Measurements from ENCODE around the gene KCNAB1. TPM values are rescaled to one million over a fixed set of nuclear protein-coding genes. Genes with fewer than 3 reads are reported as not detected.

KCNAB1 gene
- polyA plus RNA-seq, 4 donors: 1.0 to 3.9 TPM; not detected in 2

GRCh38 chr3:156465194-156465593 lies 344.8 kb downstream of the KCNAB1 start:
- 46 to 64% (median 50%) methylated on average over 3 of the region's 3 CpGs for whole genome bisulfite sequencing, 3 donors
- Histone ChIP-seq H3K36me3 (ENCODE audit: control insufficient read depth in 3 of 3, insufficient read depth in 2 of 3, low read depth in 1 of 3, low read length in 3 of 3) (no peaks in the 10 kb centered on the region), H3K27me3 (ENCODE audit: control insufficient read depth in 3 of 3, insufficient read depth in 3 of 3, low read length in 3 of 3) (peaks cover 0 to 3% (median 0%) of the 10 kb centered on the region in 3 donors), H3K4me3 (ENCODE audit: low read depth in 1 of 3, low read length in 3 of 3) (no peak overlapping the region), H3K27ac (ENCODE audit: low read depth in 1 of 3, low read length in 2 of 3) (no peak overlapping the region), H3K9me3 (ENCODE audit: control insufficient read depth in 2 of 2, insufficient read depth in 1 of 2, low read depth in 1 of 2, low read length in 1 of 2) (no peaks in the 10 kb centered on the region), H3K4me1 (ENCODE audit: control insufficient read depth in 3 of 3, insufficient read depth in 2 of 3, low read depth in 1 of 3, low read length in 2 of 3) (no peaks in the 10 kb centered on the region)
- no peak for FAIRE-seq
- DNase-seq: no peak

DNA sequence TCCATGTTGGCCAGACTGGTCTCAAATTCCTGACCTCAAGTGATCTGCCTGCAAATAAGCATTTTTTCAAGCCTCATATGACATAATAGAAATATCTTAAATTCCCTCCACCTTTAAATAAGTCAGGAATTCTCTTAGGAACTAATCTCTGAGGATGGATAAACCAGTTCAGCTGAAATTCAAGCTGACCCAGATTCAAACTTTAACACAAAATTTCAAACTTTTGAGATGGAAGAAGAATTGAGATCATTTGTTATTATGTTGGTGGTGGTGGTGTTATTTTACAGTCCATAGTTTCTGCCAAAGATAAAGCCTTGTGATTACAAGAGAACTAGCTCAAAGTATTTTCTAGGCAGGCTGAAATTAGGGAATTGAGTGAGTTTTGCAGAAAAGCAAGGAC lies 349.1 kb downstream of the KCNAB1 start:
- no peak overlapping the region for H3K4me3 ChIP-seq (ENCODE audit: low read depth in 1 of 3, low read length in 3 of 3)
- no peaks in the 10 kb centered on the region for H3K27me3 ChIP-seq (ENCODE audit: control insufficient read depth in 3 of 3, insufficient read depth in 3 of 3, low read length in 3 of 3)
- FAIRE-seq (no peak), DNase-seq (no peak)
- H3K9me3 ChIP-seq (ENCODE audit: control insufficient read depth in 2 of 2, insufficient read depth in 1 of 2, low read depth in 1 of 2, low read length in 1 of 2): no peaks in the 10 kb centered on the region
- H3K36me3 ChIP-seq (ENCODE audit: control insufficient read depth in 3 of 3, insufficient read depth in 2 of 3, low read depth in 1 of 3, low read length in 3 of 3): no peaks in the 10 kb centered on the region
- no peak overlapping the region for H3K27ac ChIP-seq (ENCODE audit: low read depth in 1 of 3, low read length in 2 of 3)
- H3K4me1 ChIP-seq (ENCODE audit: control insufficient read depth in 3 of 3, insufficient read depth in 2 of 3, low read depth in 1 of 3, low read length in 2 of 3): no peaks in the 10 kb centered on the region

DNA sequence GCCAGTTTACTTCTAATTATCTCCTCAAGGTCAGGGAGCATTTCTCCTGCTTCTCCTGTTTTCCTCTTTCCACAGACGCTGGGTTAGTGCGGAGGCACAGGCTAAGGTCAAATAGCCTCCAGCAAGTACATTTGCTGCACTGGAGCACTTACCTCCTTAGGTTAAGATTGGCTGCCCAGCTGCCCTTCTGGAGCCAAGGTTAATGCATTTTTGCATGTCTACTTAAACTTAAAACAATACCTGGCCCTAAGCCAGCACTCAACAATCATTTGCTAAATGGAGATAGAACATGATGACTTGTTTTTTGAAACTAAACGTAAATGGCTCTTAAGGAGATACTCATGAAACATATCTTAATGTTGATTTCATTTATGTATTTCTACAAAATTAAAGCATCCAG lies 351.1 kb downstream of the KCNAB1 start:
- Histone ChIP-seq H3K27me3 (ENCODE audit: control insufficient read depth in 3 of 3, insufficient read depth in 3 of 3, low read length in 3 of 3) (no peaks in the 10 kb centered on the region), H3K4me1 (ENCODE audit: control insufficient read depth in 3 of 3, insufficient read depth in 2 of 3, low read depth in 1 of 3, low read length in 2 of 3) (no peaks in the 10 kb centered on the region), H3K36me3 (ENCODE audit: control insufficient read depth in 3 of 3, insufficient read depth in 2 of 3, low read depth in 1 of 3, low read length in 3 of 3) (no peaks in the 10 kb centered on the region), H3K27ac (ENCODE audit: low read depth in 1 of 3, low read length in 2 of 3) (no peak overlapping the region), H3K9me3 (ENCODE audit: control insufficient read depth in 2 of 2, insufficient read depth in 1 of 2, low read depth in 1 of 2, low read length in 1 of 2) (no peaks in the 10 kb centered on the region), H3K4me3 (ENCODE audit: low read depth in 1 of 3, low read length in 3 of 3) (no peak overlapping the region)
- DNase-seq: no peak
- FAIRE-seq: no peak
- 21 to 49% (median 38%) methylated on average over 3 of the region's 3 CpGs for WGBS, 3 donors

DNA sequence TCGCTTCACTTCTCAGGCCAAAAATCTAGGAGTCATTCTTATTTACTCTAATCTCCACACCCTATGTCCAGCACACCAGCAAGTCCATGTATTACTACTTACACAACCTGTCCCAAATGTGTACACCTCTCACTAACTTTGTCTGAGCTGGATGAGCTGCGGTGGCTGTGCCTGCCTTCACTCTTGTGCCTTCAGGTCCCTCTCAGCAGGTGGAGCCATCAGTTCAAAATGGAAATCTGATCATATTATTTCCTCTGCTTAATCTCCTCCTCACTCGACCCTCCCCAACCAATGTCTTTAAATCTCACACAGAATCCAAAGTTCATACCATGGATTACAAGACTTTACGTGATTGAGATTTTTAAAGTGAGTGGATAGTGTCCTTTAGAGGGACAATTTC lies 351.8 kb downstream of the KCNAB1 start:
- FAIRE-seq: no peak
- DNase-seq: no peak
- no peaks in the 10 kb centered on the region for H3K36me3 ChIP-seq (ENCODE audit: control insufficient read depth in 3 of 3, insufficient read depth in 2 of 3, low read depth in 1 of 3, low read length in 3 of 3)
- no peaks in the 10 kb centered on the region for H3K27me3 ChIP-seq (ENCODE audit: control insufficient read depth in 3 of 3, insufficient read depth in 3 of 3, low read length in 3 of 3)
- no peaks in the 10 kb centered on the region for H3K4me1 ChIP-seq (ENCODE audit: control insufficient read depth in 3 of 3, insufficient read depth in 2 of 3, low read depth in 1 of 3, low read length in 2 of 3)
- no peak overlapping the region for H3K4me3 ChIP-seq (ENCODE audit: low read depth in 1 of 3, low read length in 3 of 3)
- no peak overlapping the region for H3K27ac ChIP-seq (ENCODE audit: low read depth in 1 of 3, low read length in 2 of 3)
- no peaks in the 10 kb centered on the region for H3K9me3 ChIP-seq (ENCODE audit: control insufficient read depth in 2 of 2, insufficient read depth in 1 of 2, low read depth in 1 of 2, low read length in 1 of 2)
- WGBS, 3 donors: 55 to 77% (median 69%) methylated on average over 4 of the region's 4 CpGs

DNA sequence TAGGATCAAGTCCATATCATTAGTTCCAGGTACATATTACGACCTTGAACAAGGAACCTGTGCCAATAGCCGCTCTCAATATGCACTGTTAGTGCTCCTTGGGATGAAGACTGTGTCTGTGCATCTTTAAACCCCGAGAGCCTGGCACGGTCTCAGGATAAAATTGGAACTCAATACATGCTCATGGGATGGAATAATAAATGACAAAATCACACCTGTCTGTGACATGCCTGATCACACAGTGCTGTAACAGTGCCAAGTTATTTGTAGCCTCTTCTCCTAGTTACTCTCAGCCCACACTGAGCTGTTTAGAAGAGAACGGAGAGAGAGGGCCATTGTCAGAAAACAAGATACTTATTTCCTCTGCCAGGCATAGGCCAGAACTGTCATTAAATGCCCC lies 352.3 kb downstream of the KCNAB1 start:
- FAIRE-seq: no peak
- no peak for DNase-seq
- Histone ChIP-seq H3K4me1 (ENCODE audit: control insufficient read depth in 3 of 3, insufficient read depth in 2 of 3, low read depth in 1 of 3, low read length in 2 of 3) (no peaks in the 10 kb centered on the region), H3K4me3 (ENCODE audit: low read depth in 1 of 3, low read length in 3 of 3) (no peak overlapping the region), H3K9me3 (ENCODE audit: control insufficient read depth in 2 of 2, insufficient read depth in 1 of 2, low read depth in 1 of 2, low read length in 1 of 2) (no peaks in the 10 kb centered on the region), H3K36me3 (ENCODE audit: control insufficient read depth in 3 of 3, insufficient read depth in 2 of 3, low read depth in 1 of 3, low read length in 3 of 3) (no peaks in the 10 kb centered on the region), H3K27me3 (ENCODE audit: control insufficient read depth in 3 of 3, insufficient read depth in 3 of 3, low read length in 3 of 3) (no peaks in the 10 kb centered on the region), H3K27ac (ENCODE audit: low read depth in 1 of 3, low read length in 2 of 3) (no peak overlapping the region)
- WGBS, 3 donors: 75 to 91% (median 80%) methylated on average over 5 of the region's 5 CpGs

DNA sequence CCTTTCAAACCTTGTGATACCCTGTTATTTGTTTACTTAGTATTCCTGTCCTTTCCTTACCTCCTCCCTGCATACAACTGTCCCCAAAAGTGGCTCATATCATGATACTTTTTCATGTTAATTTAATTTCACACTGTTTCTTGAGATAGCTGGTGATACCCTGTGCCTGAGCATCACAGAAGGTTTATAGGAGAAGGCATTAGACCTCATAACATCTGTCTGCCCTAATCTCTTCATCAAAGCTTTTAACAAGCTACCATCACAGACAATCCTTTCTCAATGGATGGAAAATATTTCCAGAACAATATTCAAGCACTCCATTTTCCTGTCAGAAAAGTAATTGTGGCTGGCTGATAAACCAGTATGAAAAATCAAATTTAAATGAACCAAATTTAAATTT lies 353.0 kb downstream of the KCNAB1 start:
- Histone ChIP-seq H3K4me3 (ENCODE audit: low read depth in 1 of 3, low read length in 3 of 3) (no peak overlapping the region), H3K27me3 (ENCODE audit: control insufficient read depth in 3 of 3, insufficient read depth in 3 of 3, low read length in 3 of 3) (no peaks in the 10 kb centered on the region), H3K9me3 (ENCODE audit: control insufficient read depth in 2 of 2, insufficient read depth in 1 of 2, low read depth in 1 of 2, low read length in 1 of 2) (no peaks in the 10 kb centered on the region), H3K27ac (ENCODE audit: low read depth in 1 of 3, low read length in 2 of 3) (no peak overlapping the region), H3K4me1 (ENCODE audit: control insufficient read depth in 3 of 3, insufficient read depth in 2 of 3, low read depth in 1 of 3, low read length in 2 of 3) (no peaks in the 10 kb centered on the region), H3K36me3 (ENCODE audit: control insufficient read depth in 3 of 3, insufficient read depth in 2 of 3, low read depth in 1 of 3, low read length in 3 of 3) (no peaks in the 10 kb centered on the region)
- DNase-seq: no peak
- no peak for FAIRE-seq

DNA sequence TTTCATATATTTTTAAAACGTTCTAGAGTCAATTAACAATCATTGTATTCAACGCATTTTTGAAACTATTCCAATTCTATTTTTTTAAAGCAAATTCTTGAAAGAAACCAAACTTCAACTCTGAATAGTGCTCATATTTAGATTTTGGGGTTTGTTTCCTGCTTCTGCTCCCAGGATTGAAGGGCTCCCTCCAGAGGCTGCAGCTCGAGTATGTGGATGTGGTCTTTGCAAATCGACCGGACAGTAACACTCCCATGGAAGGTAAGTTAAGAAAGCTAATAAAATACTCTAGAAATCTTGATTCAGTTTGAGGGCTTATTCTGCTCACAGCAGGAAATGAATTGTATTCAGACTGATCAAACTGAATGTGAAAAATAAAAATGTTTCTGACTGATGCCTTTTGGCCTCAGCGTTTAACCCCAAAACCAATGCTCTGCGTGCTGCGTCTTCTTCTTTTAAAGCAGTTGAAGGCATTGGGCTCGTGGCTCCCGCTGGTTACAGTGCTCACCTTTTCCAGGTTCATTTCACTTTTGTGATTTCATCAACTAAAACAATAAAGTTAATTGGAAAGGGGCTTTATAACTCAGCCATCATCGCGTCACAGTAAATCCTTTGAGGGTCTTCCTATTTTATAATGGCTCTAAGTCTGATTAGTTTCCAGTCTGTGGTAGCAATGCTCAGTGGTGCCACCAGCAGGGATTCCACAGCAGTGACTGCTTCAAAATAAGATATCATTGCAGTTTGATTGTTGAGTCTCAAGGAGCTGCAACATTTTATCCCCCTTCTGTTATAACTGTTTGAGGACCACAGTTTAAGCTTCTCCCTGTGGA lies 354.4 kb downstream of the KCNAB1 start:
- no peak overlapping the region for H3K27ac ChIP-seq (ENCODE audit: low read depth in 1 of 3, low read length in 2 of 3)
- no peaks in the 10 kb centered on the region for H3K9me3 ChIP-seq (ENCODE audit: control insufficient read depth in 2 of 2, insufficient read depth in 1 of 2, low read depth in 1 of 2, low read length in 1 of 2)
- no peaks in the 10 kb centered on the region for H3K4me1 ChIP-seq (ENCODE audit: control insufficient read depth in 3 of 3, insufficient read depth in 2 of 3, low read depth in 1 of 3, low read length in 2 of 3)
- H3K27me3 ChIP-seq (ENCODE audit: control insufficient read depth in 3 of 3, insufficient read depth in 3 of 3, low read length in 3 of 3): no peaks in the 10 kb centered on the region
- no peak overlapping the region for H3K4me3 ChIP-seq (ENCODE audit: low read depth in 1 of 3, low read length in 3 of 3)
- no peaks in the 10 kb centered on the region for H3K36me3 ChIP-seq (ENCODE audit: control insufficient read depth in 3 of 3, insufficient read depth in 2 of 3, low read depth in 1 of 3, low read length in 3 of 3)
- WGBS, 3 donors: 54 to 56% (median 55%) methylated on average over 12 of the region's 12 CpGs
- DNase-seq (no peak), FAIRE-seq (no peak)

GRCh38 chr3:156477323-156477722 lies 356.9 kb downstream of the KCNAB1 start:
- Histone ChIP-seq H3K4me1 (ENCODE audit: control insufficient read depth in 3 of 3, insufficient read depth in 2 of 3, low read depth in 1 of 3, low read length in 2 of 3) (no peaks in the 10 kb centered on the region), H3K36me3 (ENCODE audit: control insufficient read depth in 3 of 3, insufficient read depth in 2 of 3, low read depth in 1 of 3, low read length in 3 of 3) (no peaks in the 10 kb centered on the region), H3K27me3 (ENCODE audit: control insufficient read depth in 3 of 3, insufficient read depth in 3 of 3, low read length in 3 of 3) (no peaks in the 10 kb centered on the region), H3K9me3 (ENCODE audit: control insufficient read depth in 2 of 2, insufficient read depth in 1 of 2, low read depth in 1 of 2, low read length in 1 of 2) (no peaks in the 10 kb centered on the region), H3K4me3 (ENCODE audit: low read depth in 1 of 3, low read length in 3 of 3) (no peak overlapping the region), H3K27ac (ENCODE audit: low read depth in 1 of 3, low read length in 2 of 3) (no peak overlapping the region)
- FAIRE-seq: no peak
- 78 to 88% (median 78%) methylated on average over 1 of the region's 1 CpG for WGBS, 3 donors
- DNase-seq: no peak

- H3K27me3 ChIP-seq (ENCODE audit: control insufficient read depth in 3 of 3, insufficient read depth in 3 of 3, low read length in 3 of 3): no peaks in the 10 kb centered on the region
- DNase-seq (no peak), FAIRE-seq (no peak)
- H3K9me3 ChIP-seq (ENCODE audit: control insufficient read depth in 2 of 2, insufficient read depth in 1 of 2, low read depth in 1 of 2, low read length in 1 of 2): no peaks in the 10 kb centered on the region
- H3K4me3 ChIP-seq (ENCODE audit: low read depth in 1 of 3, low read length in 3 of 3): no peak overlapping the region
- WGBS, 3 donors: 79 to 87% (median 83%) methylated on average over 2 of the region's 2 CpGs
- H3K4me1 ChIP-seq (ENCODE audit: control insufficient read depth in 3 of 3, insufficient read depth in 2 of 3, low read depth in 1 of 3, low read length in 2 of 3): peaks cover 2 to 3% (median 2%) of the 10 kb centered on the region in 3 donors
- H3K36me3 ChIP-seq (ENCODE audit: control insufficient read depth in 3 of 3, insufficient read depth in 2 of 3, low read depth in 1 of 3, low read length in 3 of 3): no peaks in the 10 kb centered on the region
- no peak overlapping the region for H3K27ac ChIP-seq (ENCODE audit: low read depth in 1 of 3, low read length in 2 of 3)
These were observed 358.5 kb downstream of the KCNAB1 start for GRCh38 chr3:156478891-156479290.
